ENCODE data around the gene CCDC171.
A peak's percentile ranks its signal among the peaks of the same experiment; 100 is the strongest.

The CCDC171 gene

GRCh38 chr9:15873573-15874177 is 320.8 kb downstream of the CCDC171 start:
- Histone ChIP-seq H3K56ac (ENCODE audit: low read length) (no peak overlapping the region), H3K79me1 (ENCODE audit: low read length) (no peaks in the 10 kb centered on the region), H3K27ac (ENCODE audit: low read depth, low read length) (no peak overlapping the region), H2BK5ac (ENCODE audit: low read length) (no peak overlapping the region), H3K9ac (ENCODE audit: low read length) (no peak overlapping the region), H3K27me3 (ENCODE audit: insufficient read depth, low read length, poor library complexity) (no peaks in the 10 kb centered on the region), H3K4me1 (ENCODE audit: control insufficient read depth, low read depth, low read length) (no peaks in the 10 kb centered on the region), H3K4ac (ENCODE audit: low read depth, low read length) (no peak overlapping the region), H2BK120ac (ENCODE audit: low read depth, low read length) (no peak overlapping the region), H3K4me3 (ENCODE audit: low read length) (no peak overlapping the region), H2BK15ac (replicated peaks; ENCODE audit: low read depth) (no peak overlapping the region), H3K18ac (ENCODE audit: low read length) (no peak overlapping the region), H3K23ac (ENCODE audit: low read length) (no peak overlapping the region), H2AK5ac (ENCODE audit: low read length) (no peak overlapping the region), H4K5ac (ENCODE audit: low read length) (no peak overlapping the region), H3K36me3 (ENCODE audit: control insufficient read depth, insufficient read depth, low read length) (no peaks in the 10 kb centered on the region), H4K8ac (ENCODE audit: low read depth, low read length) (no peak overlapping the region), H3K4me2 (ENCODE audit: low read length) (no peak overlapping the region), H3K79me2 (ENCODE audit: control insufficient read depth, insufficient read depth, low read length) (no peaks in the 10 kb centered on the region)
- WGBS (ENCODE audit: extremely low coverage, insufficient coverage, low lambda C conversion rate): no CpG with 5 or more reads among the region's 2 CpGs
- DNase-seq: peak; percentile 40

GRCh38 chr9:15882328-15882727 is 329.5 kb downstream of the CCDC171 start:
- no peaks in the 10 kb centered on the region for H3K4me1 ChIP-seq (ENCODE audit: control insufficient read depth, low read depth, low read length)
- H3K4me3 ChIP-seq (ENCODE audit: low read length): no peak overlapping the region
- no peaks in the 10 kb centered on the region for H3K36me3 ChIP-seq (ENCODE audit: control insufficient read depth, insufficient read depth, low read length)
- H3K27ac ChIP-seq (ENCODE audit: low read depth, low read length): no peak overlapping the region
- no CpG with 5 or more reads among the region's 4 CpGs for WGBS (ENCODE audit: extremely low coverage, insufficient coverage, low lambda C conversion rate)
- no peak overlapping the region for H2AK5ac ChIP-seq (ENCODE audit: low read length)
- H2BK5ac ChIP-seq (ENCODE audit: low read length): no peak overlapping the region
- no peak overlapping the region for H3K4me2 ChIP-seq (ENCODE audit: low read length)
- no peaks in the 10 kb centered on the region for H3K79me1 ChIP-seq (ENCODE audit: low read length)
- H4K5ac ChIP-seq (ENCODE audit: low read length): no peak overlapping the region
- H3K79me2 ChIP-seq (ENCODE audit: control insufficient read depth, insufficient read depth, low read length): no peaks in the 10 kb centered on the region
- H4K8ac ChIP-seq (ENCODE audit: low read depth, low read length): no peak overlapping the region
- DNase-seq: no peak
- H3K9ac ChIP-seq (ENCODE audit: low read length): no peak overlapping the region
- no peak overlapping the region for H3K56ac ChIP-seq (ENCODE audit: low read length)
- no peak overlapping the region for H2BK120ac ChIP-seq (ENCODE audit: low read depth, low read length)
- no peak overlapping the region for H3K18ac ChIP-seq (ENCODE audit: low read length)
- H3K27me3 ChIP-seq (ENCODE audit: insufficient read depth, low read length, poor library complexity): no peaks in the 10 kb centered on the region
- H3K23ac ChIP-seq (ENCODE audit: low read length): no peak overlapping the region
- H2BK15ac ChIP-seq (replicated peaks; ENCODE audit: low read depth): no peak overlapping the region
- no peak overlapping the region for H3K4ac ChIP-seq (ENCODE audit: low read depth, low read length)

GRCh38 chr9:15882883-15883282 is 330.0 kb downstream of the CCDC171 start:
- Histone ChIP-seq H2BK5ac (ENCODE audit: low read length) (no peak overlapping the region), H3K4me2 (ENCODE audit: low read length) (no peak overlapping the region), H2AK5ac (ENCODE audit: low read length) (no peak overlapping the region), H2BK15ac (replicated peaks; ENCODE audit: low read depth) (no peak overlapping the region), H3K27me3 (ENCODE audit: insufficient read depth, low read length, poor library complexity) (no peaks in the 10 kb centered on the region), H3K18ac (ENCODE audit: low read length) (no peak overlapping the region), H3K23ac (ENCODE audit: low read length) (no peak overlapping the region), H3K4me3 (ENCODE audit: low read length) (no peak overlapping the region), H4K8ac (ENCODE audit: low read depth, low read length) (no peak overlapping the region), H3K4ac (ENCODE audit: low read depth, low read length) (no peak overlapping the region), H3K79me1 (ENCODE audit: low read length) (no peaks in the 10 kb centered on the region), H3K27ac (ENCODE audit: low read depth, low read length) (no peak overlapping the region), H3K79me2 (ENCODE audit: control insufficient read depth, insufficient read depth, low read length) (no peaks in the 10 kb centered on the region), H4K5ac (ENCODE audit: low read length) (no peak overlapping the region), H3K9ac (ENCODE audit: low read length) (no peak overlapping the region), H2BK120ac (ENCODE audit: low read depth, low read length) (no peak overlapping the region), H3K56ac (ENCODE audit: low read length) (no peak overlapping the region), H3K4me1 (ENCODE audit: control insufficient read depth, low read depth, low read length) (no peaks in the 10 kb centered on the region), H3K36me3 (ENCODE audit: control insufficient read depth, insufficient read depth, low read length) (no peaks in the 10 kb centered on the region)
- WGBS (ENCODE audit: extremely low coverage, insufficient coverage, low lambda C conversion rate): no CpG with 5 or more reads among the region's 3 CpGs
- no peak for DNase-seq

- no peak overlapping the region for H4K8ac ChIP-seq (ENCODE audit: low read depth, low read length)
- no peak overlapping the region for H3K56ac ChIP-seq (ENCODE audit: low read length)
- no peak overlapping the region for H2BK15ac ChIP-seq (replicated peaks; ENCODE audit: low read depth)
- no CpG with 5 or more reads among the region's 2 CpGs for whole genome bisulfite sequencing (ENCODE audit: extremely low coverage, insufficient coverage, low lambda C conversion rate)
- no peaks in the 10 kb centered on the region for H3K4me1 ChIP-seq (ENCODE audit: control insufficient read depth, low read depth, low read length)
- no peak overlapping the region for H2BK120ac ChIP-seq (ENCODE audit: low read depth, low read length)
- no peak for DNase-seq
- H3K27ac ChIP-seq (ENCODE audit: low read depth, low read length): no peak overlapping the region
- no peaks in the 10 kb centered on the region for H3K79me1 ChIP-seq (ENCODE audit: low read length)
- H2BK5ac ChIP-seq (ENCODE audit: low read length): no peak overlapping the region
- H3K79me2 ChIP-seq (ENCODE audit: control insufficient read depth, insufficient read depth, low read length): no peaks in the 10 kb centered on the region
- no peak overlapping the region for H3K4me2 ChIP-seq (ENCODE audit: low read length)
- no peak overlapping the region for H3K18ac ChIP-seq (ENCODE audit: low read length)
- no peak overlapping the region for H3K9ac ChIP-seq (ENCODE audit: low read length)
- H3K36me3 ChIP-seq (ENCODE audit: control insufficient read depth, insufficient read depth, low read length): no peaks in the 10 kb centered on the region
- H3K23ac ChIP-seq (ENCODE audit: low read length): no peak overlapping the region
- no peak overlapping the region for H3K4ac ChIP-seq (ENCODE audit: low read depth, low read length)
- no peak overlapping the region for H3K4me3 ChIP-seq (ENCODE audit: low read length)
- H3K27me3 ChIP-seq (ENCODE audit: insufficient read depth, low read length, poor library complexity): no peaks in the 10 kb centered on the region
- no peak overlapping the region for H2AK5ac ChIP-seq (ENCODE audit: low read length)
- H4K5ac ChIP-seq (ENCODE audit: low read length): no peak overlapping the region
These were observed 332.6 kb downstream of the CCDC171 start for GRCh38 chr9:15885464-15885863.

- no peak overlapping the region for H3K27ac ChIP-seq (ENCODE audit: low read depth, low read length)
These were observed 336.7 kb downstream of the CCDC171 start for GRCh38 chr9:15889555-15889954.

GRCh38 chr9:15901572-15901971 is 348.7 kb downstream of the CCDC171 start:
- Histone ChIP-seq H3K56ac (ENCODE audit: low read length) (no peak overlapping the region), H2BK15ac (replicated peaks; ENCODE audit: low read depth) (no peak overlapping the region), H3K9ac (ENCODE audit: low read length) (no peak overlapping the region), H2BK5ac (ENCODE audit: low read length) (no peak overlapping the region), H4K5ac (ENCODE audit: low read length) (no peak overlapping the region), H2AK5ac (ENCODE audit: low read length) (no peak overlapping the region), H3K36me3 (ENCODE audit: control insufficient read depth, insufficient read depth, low read length) (no peaks in the 10 kb centered on the region), H3K23ac (ENCODE audit: low read length) (no peak overlapping the region), H4K8ac (ENCODE audit: low read depth, low read length) (no peak overlapping the region), H3K4me2 (ENCODE audit: low read length) (no peak overlapping the region), H3K4ac (ENCODE audit: low read depth, low read length) (no peak overlapping the region), H3K27me3 (ENCODE audit: insufficient read depth, low read length, poor library complexity) (no peaks in the 10 kb centered on the region), H2BK120ac (ENCODE audit: low read depth, low read length) (no peak overlapping the region), H3K79me2 (ENCODE audit: control insufficient read depth, insufficient read depth, low read length) (no peaks in the 10 kb centered on the region), H3K27ac (ENCODE audit: low read depth, low read length) (no peak overlapping the region), H3K4me3 (ENCODE audit: low read length) (no peak overlapping the region), H3K4me1 (ENCODE audit: control insufficient read depth, low read depth, low read length) (no peaks in the 10 kb centered on the region), H3K79me1 (ENCODE audit: low read length) (no peaks in the 10 kb centered on the region), H3K18ac (ENCODE audit: low read length) (no peak overlapping the region)
- no peak for DNase-seq
- no CpG with 5 or more reads among the region's 1 CpG for WGBS (ENCODE audit: extremely low coverage, insufficient coverage, low lambda C conversion rate)

More at GRCh38 chr9:15889555-15889954, 336.7 kb downstream of the CCDC171 start:
- Histone ChIP-seq H3K36me3 (ENCODE audit: control insufficient read depth, insufficient read depth, low read length) (no peaks in the 10 kb centered on the region), H4K8ac (ENCODE audit: low read depth, low read length) (no peak overlapping the region), H2BK15ac (replicated peaks; ENCODE audit: low read depth) (no peak overlapping the region), H3K27me3 (ENCODE audit: insufficient read depth, low read length, poor library complexity) (no peaks in the 10 kb centered on the region), H3K4me3 (ENCODE audit: low read length) (no peak overlapping the region), H3K4ac (ENCODE audit: low read depth, low read length) (no peak overlapping the region), H2AK5ac (ENCODE audit: low read length) (no peak overlapping the region), H3K23ac (ENCODE audit: low read length) (no peak overlapping the region), H3K4me1 (ENCODE audit: control insufficient read depth, low read depth, low read length) (no peaks in the 10 kb centered on the region), H4K5ac (ENCODE audit: low read length) (no peak overlapping the region), H3K4me2 (ENCODE audit: low read length) (no peak overlapping the region), H3K79me1 (ENCODE audit: low read length) (no peaks in the 10 kb centered on the region), H3K9ac (ENCODE audit: low read length) (no peak overlapping the region), H3K79me2 (ENCODE audit: control insufficient read depth, insufficient read depth, low read length) (no peaks in the 10 kb centered on the region), H2BK5ac (ENCODE audit: low read length) (no peak overlapping the region), H3K18ac (ENCODE audit: low read length) (no peak overlapping the region), H3K56ac (ENCODE audit: low read length) (no peak overlapping the region), H2BK120ac (ENCODE audit: low read depth, low read length) (no peak overlapping the region)
- no CpG with 5 or more reads among the region's 1 CpG for WGBS (ENCODE audit: extremely low coverage, insufficient coverage, low lambda C conversion rate)
- peak; percentile 21 for DNase-seq

All from mesendoderm (in vitro differentiated cells).